HG02571 (cell line): ENCODE measurements around the gene PDLIM1.

Source experiments
- ATAC-seq: cut with Tn5 transposase; IDR thresholded peaks from one replicate; pipeline ENCODE4 v1.9.1; 2021; ENCODE audit warnings: mild to moderate bottlenecking, moderate library complexity; ENCODE audit not compliant: unreplicated experiment

Gene PDLIM1

GRCh38 chr10:95290461-95291364 is at the start of gene PDLIM1:
Gene PDLIM1 (minus strand): TSS chr10:95291003. CDS start chr10:95290915, 88 bp downstream.
- peak; percentile 43 for ATAC-seq

GRCh38 chr10:95339863-95340262 is 49.1 kb upstream of the PDLIM1 start:
- ATAC-seq: no peak

- ATAC-seq: no peak
Measured at GRCh38 chr10:95337423-95338160, 46.8 kb upstream of the PDLIM1 start.

GRCh38 chr10:95336702-95337101 is 45.9 kb upstream of the PDLIM1 start:
- ATAC-seq: no peak

- ATAC-seq: no peak
Measured at GRCh38 chr10:95335933-95336699, 45.3 kb upstream of the PDLIM1 start.

- no peak for ATAC-seq
Measured at GRCh38 chr10:95334805-95335144, 44.0 kb upstream of the PDLIM1 start.

GRCh38 chr10:95333997-95334804 is 43.4 kb upstream of the PDLIM1 start:
- ATAC-seq: no peak

- ATAC-seq: no peak
Measured at GRCh38 chr10:95332666-95333249, 42.0 kb upstream of the PDLIM1 start.

GRCh38 chr10:95331596-95332130 is 40.9 kb upstream of the PDLIM1 start:
- ATAC-seq: no peak

- ATAC-seq: no peak
Measured at GRCh38 chr10:95330966-95331453, 40.2 kb upstream of the PDLIM1 start.

- ATAC-seq: no peak
Measured at GRCh38 chr10:95329296-95329695, 38.5 kb upstream of the PDLIM1 start.

- ATAC-seq: no peak
Measured at GRCh38 chr10:95328013-95328412, 37.2 kb upstream of the PDLIM1 start.

GRCh38 chr10:95327367-95327766 is 36.6 kb upstream of the PDLIM1 start:
- ATAC-seq: no peak

GRCh38 chr10:95326396-95326795 is 35.6 kb upstream of the PDLIM1 start:
- no peak for ATAC-seq

- ATAC-seq: no peak
Measured at GRCh38 chr10:95325863-95326262, 35.1 kb upstream of the PDLIM1 start.

GRCh38 chr10:95324436-95325268 is 33.8 kb upstream of the PDLIM1 start:
- no peak for ATAC-seq

- ATAC-seq: no peak
Measured at GRCh38 chr10:95321554-95322301, 30.9 kb upstream of the PDLIM1 start.

- no peak for ATAC-seq
Measured at GRCh38 chr10:95319239-95319638, 28.4 kb upstream of the PDLIM1 start.
